GM23338 (cell line): ENCODE results near the gene ARHGAP9.

ENCODE experiments used
- CREB1 ChIP-seq: fragments of 250-450 bp; sonication (Bioruptor Pico); IDR thresholded peaks from 2 replicates; pipeline ENCODE4 v1.5.0; 2020; ENCODE audit warnings: low read depth, mild to moderate bottlenecking, moderate library complexity
- CTCF ChIP-seq, 2 experiments: fragments of 200-600 bp in 1 of 2; sonication (generic) in 1 of 2; conservative IDR thresholded peaks; 2 replicates each; pipeline versions ENCODE4 v1.5.1 to v1.6.1; 2016 to 2017; ENCODE audit warnings: antibody characterized with exemption in 2 of 2, low read depth in 2 of 2, mild to moderate bottlenecking in 2 of 2, moderate library complexity in 1 of 2
- ETS1 ChIP-seq: IDR thresholded peaks from 2 replicates; pipeline ENCODE4 v1.6.1; 2016; ENCODE audit warnings: antibody characterized with exemption
- EZH2 ChIP-seq: fragments of 200-600 bp; sonication (generic); IDR thresholded peaks from one replicate; pipeline ENCODE4 v1.8.0; 2017; ENCODE audit warnings: antibody characterized with exemption, mild to moderate bottlenecking, low read depth; ENCODE audit not compliant: unreplicated experiment
- EZH2phosphoT487 ChIP-seq: fragments of 200-600 bp; sonication (generic); IDR thresholded peaks from one replicate; pipeline ENCODE4 v1.8.1; 2018; ENCODE audit warnings: antibody characterized with exemption; ENCODE audit not compliant: unreplicated experiment
- JUNB ChIP-seq: IDR thresholded peaks from one replicate; pipeline ENCODE4 v1.6.1; 2016; ENCODE audit warnings: antibody characterized with exemption; ENCODE audit not compliant: unreplicated experiment
- NANOG ChIP-seq: IDR thresholded peaks from 2 replicates; pipeline ENCODE4 v1.6.1; 2016; ENCODE audit warnings: antibody characterized with exemption, borderline replicate concordance
- POLR2AphosphoS5 ChIP-seq: IDR thresholded peaks from 2 replicates; pipeline ENCODE4 v1.6.1; 2016; ENCODE audit warnings: antibody characterized with exemption, low read depth
- REST ChIP-seq: IDR thresholded peaks from one replicate; pipeline ENCODE4 v1.6.1; 2018; ENCODE audit warnings: antibody characterized with exemption; ENCODE audit not compliant: unreplicated experiment
- STAT1 ChIP-seq: IDR thresholded peaks from one replicate; pipeline ENCODE4 v1.6.1; 2016; ENCODE audit warnings: antibody characterized with exemption; ENCODE audit not compliant: unreplicated experiment
- ZNF114 ChIP-seq: fragments of 250-450 bp; sonication (Bioruptor Pico); IDR thresholded peaks from 2 replicates; pipeline ENCODE4 v1.5.0; 2020; ENCODE audit warnings: mild to moderate bottlenecking, moderate library complexity
- ZNF331 ChIP-seq: fragments of 250-450 bp; sonication (Bioruptor Pico); IDR thresholded peaks from 2 replicates; pipeline ENCODE4 v1.5.0; 2020; ENCODE audit warnings: low read depth, mild to moderate bottlenecking, moderate library complexity
- ZNF462 ChIP-seq: fragments of 250-450 bp; sonication (Bioruptor Pico); IDR thresholded peaks from 2 replicates; pipeline ENCODE4 v1.5.0; 2020; ENCODE audit warnings: mild to moderate bottlenecking, moderate library complexity

- TF ChIP-seq JUNB (no peak), POLR2AphosphoS5 (no peak), CTCF (conservative IDR thresholded peaks at IDR 0.05; ENCODE audit: low read depth in 2 of 2) (peak; percentile 19 to 41; a peak in 2 of 4 replicates), EZH2 (no peak), REST (no peak), CREB1 (CRISPR knock-in tag) (no peak), ZNF331 (CRISPR knock-in tag) (no peak), ZNF462 (no peak), EZH2phosphoT487 (no peak), ETS1 (no peak), NANOG (no peak), STAT1 (no peak), ZNF114 (no peak)
Measured at GRCh38 chr12:57521525-57522010, 41.9 kb upstream of the ARHGAP9 start.
